Stimulated activated CD4-positive, alpha-beta T cell treated with anti-CD3 and anti-CD28 coated beads, Interleukin-2, amount 100 ng/mL, for 48 hours (primary cell): ENCODE data around the gene NYNRIN.
"Not testable (repeated sequence)": the region's sequence is repeated elsewhere in the genome, so short reads cannot be mapped to it uniquely, and the experiment has no call there.

Source experiments
- DNase-seq, 2 donors: peaks; one replicate each; pipeline ENCODE4 v3.0.0-alpha.2; 2020

The NYNRIN gene

DNA sequence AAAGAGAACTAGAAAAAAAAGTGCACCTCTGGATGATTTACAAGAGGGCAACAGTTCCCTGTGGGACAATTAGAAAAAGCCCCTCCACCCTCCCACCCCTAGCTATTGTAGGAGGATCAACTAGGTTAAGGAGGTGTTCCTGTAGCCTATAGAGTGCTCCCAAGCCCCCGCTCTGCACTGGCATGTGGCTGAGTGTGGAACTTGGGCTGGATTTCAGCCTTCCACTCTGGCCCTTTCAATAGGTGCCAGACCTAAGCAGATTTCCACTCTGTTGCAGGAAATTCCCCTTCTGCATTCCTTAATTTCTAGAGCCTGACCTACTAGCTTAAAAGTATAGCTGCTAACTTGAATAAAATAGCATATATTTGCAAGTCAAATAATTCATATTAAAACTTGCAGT, 28.1 kb upstream of the NYNRIN start:
- no peak for DNase-seq

DNA sequence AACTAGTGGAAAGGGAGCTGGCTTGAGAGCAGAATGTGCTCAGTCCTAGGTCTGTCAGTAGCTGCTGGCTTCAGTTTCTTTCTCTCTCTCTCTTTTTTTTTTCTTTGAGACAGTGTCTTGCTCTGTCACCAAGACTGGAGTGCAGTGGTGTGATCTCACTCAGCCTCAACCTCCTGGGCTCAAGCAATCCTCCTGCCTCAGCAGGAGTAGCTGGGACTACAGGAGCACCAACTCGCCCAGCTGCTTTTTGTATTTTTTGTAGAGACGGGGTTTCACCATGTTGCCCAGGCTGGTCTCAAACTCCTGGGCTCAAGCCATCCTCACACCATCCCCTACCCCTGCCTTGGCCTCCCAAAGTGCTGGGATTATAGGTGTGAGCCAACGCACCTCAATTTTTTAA, 27.2 kb upstream of the NYNRIN start:
- DNase-seq, result not testable (repeated sequence)

DNA sequence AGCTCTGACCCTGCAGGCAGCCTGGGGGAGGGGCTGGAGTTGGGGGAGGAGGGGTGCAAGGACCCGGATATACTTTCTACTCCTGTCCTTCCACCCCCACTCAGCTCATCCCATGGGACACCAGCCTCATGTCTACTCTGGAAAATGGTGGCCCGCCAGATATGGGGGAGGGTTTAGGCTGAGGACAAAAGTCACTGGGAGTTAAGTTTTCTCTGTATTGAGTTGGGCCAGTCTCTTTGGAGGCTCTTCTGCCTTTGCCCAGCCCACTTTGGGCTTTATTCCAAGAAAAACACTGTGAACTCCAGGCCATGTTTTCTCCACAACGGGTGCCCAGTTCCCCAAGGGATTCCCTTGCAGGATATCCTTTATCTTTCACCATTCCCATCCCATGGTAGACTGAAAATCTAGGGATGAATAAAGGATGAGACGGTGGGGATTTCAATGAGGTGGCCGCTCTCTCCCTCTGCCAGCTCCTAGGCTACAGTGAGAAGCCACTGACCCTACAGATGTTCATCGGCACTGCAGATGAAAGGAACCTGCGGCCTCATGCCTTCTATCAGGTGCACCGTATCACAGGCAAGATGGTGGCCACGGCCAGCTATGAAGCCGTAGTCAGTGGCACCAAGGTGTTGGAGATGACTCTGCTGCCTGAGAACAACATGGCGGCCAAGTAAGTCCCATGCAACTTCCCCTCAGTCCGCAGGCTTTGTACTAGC, 25.9 kb upstream of the NYNRIN start:
- DNase-seq, result no peak

DNA sequence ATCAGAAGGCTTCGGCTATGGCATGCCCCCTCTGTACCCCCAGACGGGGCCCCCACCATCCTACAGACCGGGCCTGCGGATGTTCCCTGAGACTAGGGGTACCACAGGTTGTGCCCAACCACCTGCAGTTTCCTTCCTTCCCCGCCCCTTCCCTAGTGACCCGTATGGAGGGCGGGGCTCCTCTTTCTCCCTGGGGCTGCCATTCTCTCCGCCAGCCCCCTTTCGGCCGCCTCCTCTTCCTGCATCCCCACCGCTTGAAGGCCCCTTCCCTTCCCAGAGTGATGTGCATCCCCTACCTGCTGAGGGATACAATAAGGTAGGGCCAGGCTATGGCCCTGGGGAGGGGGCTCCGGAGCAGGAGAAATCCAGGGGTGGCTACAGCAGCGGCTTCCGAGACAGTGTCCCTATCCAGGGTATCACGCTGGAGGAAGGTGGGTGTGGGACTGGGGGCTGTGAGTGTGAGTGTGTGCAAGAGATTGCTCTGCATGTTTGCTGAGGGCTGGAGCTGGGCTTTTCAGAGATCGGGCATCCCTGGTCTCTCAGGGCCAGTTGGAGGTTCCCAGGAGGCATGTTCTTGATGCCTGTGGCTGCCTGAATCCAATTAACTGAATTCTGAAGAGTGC, 22.2 kb upstream of the NYNRIN start:
- DNase-seq, result no peak

DNA sequence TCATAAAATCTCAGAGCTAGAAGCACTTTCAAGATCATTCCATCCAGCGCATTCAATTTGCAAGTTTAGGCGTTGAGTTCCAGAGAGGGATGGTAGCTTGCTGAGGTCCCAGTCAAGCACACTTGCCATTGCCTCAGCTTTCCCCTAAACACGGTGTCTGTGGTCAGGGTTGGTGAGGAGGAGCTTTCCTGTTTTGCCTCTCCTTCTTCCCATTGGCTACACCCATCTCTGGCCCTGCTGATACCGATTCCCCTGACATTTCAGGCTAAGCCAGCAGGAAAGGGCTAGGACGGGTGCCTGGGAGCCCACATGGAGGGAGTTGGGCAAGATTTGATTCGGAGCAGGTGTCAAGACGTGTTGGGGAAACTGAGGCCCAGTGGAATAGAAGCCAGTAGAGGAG, 21.7 kb upstream of the NYNRIN start:
- DNase-seq, result no peak

DNA sequence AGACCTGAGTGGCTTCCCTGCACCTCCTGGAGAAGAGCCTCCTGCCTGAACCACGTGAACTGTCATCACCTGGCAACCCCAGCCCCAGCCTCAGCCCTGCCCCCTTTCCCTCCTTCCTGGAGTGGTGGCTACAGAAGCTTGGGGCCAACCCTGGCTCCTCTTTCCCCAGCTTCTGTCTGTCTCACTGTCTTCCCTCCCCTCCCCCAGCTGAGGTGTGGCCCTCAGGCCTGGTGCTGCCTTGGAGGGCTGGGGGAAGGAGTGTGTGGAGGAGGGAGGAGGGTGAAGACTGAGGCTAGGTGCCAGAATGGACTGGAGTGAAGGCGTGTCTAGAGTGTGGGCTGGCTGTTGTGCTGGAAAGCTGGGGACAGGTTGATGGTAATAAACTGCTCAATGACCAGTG, 21.1 kb upstream of the NYNRIN start:
- DNase-seq, result no peak

DNA sequence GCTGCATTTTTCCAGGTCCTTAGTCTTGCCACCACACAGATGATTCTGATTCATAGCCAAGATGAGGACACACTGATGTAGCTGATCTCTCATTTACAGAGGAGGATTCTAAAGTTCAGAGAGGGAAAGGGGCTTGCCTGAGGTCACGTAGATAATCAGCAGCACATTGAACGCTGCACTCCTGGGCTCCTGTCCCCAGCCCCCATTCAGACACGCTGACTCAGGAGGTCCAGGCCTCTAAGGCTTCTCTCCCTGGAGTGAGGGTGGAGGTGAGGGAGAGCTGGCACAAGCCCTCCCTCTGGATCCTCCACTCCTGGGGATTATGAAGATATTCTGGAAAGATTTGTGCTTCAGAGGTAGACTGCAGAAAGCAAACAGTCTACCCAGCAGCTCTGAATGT, 20.5 kb upstream of the NYNRIN start:
- DNase-seq, result no peak

DNA sequence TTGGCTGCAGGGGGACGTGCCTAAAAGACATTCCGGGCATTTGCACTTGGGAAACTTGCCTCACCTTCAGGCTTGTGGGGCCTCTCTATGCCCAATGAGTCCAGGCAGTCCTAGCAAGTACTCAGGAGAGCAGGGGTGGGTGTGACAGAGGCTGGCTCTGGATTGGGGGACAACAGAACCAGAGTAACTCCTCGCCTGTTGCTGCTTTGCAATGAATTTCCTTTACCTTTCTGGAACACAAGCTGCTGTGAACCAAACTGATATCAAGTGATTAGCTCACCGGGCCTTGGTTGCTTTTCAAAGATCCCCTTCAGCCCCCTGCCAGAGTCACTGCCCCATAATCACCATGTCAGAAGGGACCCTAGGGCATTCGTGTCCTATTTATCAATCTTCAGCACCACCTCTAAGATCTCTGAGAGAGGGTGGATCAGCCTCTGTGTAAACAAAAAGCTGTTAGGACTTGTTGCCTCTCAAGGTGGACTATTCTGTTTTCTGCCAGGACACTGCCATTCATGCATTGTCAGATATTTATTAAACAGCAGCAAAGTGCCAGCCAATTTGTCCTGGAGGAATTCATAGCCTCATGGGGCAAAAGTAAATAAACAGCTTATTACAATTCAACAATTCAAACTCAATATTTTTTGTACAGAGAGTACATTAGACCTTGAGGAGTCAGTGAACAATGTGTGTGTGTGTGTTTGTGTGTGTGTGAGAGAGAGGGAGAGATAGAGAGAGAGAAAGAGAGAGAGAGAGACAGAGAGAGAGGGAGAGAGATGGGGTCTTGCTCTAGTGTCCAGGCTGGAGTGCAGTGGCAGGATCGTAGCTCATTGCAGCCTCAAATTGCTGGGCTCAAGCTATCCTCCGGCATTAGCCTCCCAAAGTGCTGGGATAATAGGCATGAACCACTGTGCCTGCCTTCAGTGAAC, 19.6 kb upstream of the NYNRIN start:
- DNase-seq, result no peak

DNA sequence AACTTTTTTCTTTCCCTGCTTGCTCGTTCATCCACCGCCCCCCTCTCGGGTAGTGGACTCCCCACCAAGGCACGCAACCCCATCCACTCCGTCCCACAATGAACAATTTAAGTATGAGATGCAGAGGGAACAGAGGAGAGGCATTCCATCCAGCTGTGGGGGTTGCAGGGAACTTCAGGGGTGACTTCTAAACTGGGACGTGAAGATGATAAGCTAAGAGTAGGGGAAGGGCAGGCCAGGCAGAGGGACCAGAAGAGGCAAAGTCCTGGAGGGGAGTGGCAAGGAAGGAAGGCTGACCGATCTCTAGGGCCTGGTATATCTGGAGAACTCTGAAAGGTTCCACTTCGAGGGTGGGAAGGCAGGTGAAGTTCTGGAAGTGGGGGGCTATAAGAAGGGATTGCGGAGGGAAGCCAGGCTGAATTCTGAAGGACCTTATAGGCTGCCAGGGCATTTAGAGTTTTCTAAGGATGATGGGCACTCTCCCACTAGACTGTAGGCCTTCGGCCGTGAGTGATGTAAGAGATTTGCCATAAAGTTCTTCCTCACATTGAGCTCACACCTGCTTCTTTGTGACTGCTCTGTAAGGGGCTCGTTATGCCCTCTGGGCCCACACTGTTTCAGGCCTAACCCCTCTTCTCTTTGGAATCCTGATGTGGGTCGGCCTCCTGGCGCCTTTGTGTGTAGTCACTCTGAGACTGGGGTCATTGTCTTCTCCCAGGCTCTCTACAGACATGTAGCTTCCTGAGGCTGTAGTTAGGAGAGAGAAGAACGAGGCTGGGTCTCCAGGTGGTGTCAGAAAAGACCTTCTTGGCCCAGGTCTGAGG, 18.7 kb upstream of the NYNRIN start:
- no peak for DNase-seq

DNA sequence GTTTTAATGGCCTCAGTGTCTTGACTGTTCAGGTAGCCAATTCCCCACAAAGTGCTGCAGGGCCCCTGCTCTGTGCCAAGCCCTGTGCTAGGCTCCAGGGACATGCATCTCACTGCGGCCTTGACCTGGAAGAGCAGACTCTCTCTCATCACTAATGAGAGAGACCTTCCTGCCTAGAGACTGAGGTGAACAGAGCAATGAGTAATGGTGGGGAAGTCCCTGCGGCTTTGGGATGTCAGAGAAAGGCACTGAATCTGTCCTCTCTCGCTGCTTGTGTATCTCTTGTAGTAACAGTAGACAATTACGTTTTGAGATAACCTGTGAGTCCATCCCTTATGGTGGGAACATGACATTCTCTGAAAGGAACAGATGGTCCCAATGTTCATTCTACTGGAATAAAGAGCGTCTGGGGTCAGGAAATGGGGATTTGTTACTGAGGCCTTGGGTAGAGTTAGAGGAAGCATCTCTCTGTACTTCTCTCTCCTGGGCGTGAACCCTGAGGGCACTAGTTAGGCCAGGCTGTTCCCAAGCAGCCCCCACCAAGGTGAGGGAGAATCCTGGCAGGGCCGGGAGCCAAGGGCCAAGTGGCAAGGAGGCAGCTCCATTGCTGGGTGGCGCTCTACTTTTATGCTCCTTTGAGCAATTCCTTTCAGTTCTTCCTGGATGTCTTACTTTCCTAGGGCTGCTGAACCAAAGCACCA, 17.3 kb upstream of the NYNRIN start:
- no peak for DNase-seq

DNA sequence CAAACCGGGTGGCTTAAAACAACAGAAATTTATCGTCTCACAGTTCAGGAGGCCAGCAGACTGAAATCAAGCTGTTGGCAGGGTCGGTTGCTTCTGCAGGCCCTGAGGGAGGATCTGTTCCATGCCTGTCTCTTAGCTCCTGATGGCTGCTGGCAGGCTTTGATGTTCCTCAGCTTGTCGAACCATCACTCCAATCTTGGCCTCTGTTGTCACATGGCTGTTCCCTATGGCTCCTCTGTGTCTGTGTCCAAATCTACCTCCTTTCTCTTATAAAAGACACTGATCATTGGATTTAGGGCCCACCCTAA, 16.8 kb upstream of the NYNRIN start:
- DNase-seq, result no peak

DNA sequence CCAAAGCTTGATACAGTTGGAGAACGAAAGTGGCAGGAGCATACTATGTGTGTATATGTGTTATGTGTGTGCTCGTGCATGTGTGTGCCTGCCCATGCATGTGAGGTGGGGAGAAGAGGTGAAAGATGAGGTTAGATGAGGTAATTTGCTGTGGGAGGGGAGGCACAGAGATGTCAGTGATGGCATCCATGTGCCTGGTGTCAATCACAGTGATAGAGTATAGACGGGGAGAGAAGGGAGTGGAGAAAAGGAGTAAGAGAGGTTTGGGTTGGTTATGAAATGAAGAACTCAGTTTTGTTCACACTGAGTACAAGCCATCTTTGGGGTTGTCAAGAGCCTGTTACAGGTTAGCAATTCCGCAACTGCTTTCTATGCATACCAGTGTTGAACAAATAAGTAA, 14.6 kb upstream of the NYNRIN start:
- no peak for DNase-seq

DNA sequence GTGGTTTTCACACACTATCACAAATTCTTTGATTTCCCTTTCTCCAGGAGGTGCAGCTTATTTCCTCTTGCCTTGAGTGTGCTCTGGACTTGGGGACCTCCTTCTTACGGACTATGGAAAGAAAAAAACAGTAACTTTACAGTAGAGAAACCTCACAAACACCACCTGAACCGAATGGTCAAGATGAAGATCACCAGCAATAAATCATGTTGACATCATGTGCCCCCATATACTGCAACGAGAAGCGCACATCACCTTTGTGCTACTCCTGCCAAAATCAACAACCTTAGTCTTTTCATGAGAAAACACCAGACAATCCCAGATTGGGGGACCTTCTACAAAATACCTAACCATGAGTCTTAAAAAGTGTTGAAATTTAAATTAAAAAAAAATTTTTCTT, 13.3 kb upstream of the NYNRIN start:
- DNase-seq, result no peak

DNA sequence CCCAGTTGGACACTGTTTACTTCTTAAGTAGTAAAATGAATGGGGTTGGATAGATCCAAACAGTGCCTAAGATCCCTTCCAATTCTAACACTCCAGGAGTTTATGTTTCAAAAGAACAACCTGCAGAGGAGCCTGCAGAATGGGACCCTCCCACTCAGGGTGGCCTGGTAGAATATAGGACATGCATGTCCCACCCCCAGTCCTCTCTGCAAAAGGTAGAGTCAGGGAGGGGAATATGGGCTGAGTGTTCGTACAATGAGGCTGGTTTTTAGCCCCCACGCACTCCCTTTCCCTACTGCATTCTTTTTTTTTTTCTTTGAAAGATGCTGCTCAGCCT, 11.8 kb upstream of the NYNRIN start:
- no peak for DNase-seq

DNA sequence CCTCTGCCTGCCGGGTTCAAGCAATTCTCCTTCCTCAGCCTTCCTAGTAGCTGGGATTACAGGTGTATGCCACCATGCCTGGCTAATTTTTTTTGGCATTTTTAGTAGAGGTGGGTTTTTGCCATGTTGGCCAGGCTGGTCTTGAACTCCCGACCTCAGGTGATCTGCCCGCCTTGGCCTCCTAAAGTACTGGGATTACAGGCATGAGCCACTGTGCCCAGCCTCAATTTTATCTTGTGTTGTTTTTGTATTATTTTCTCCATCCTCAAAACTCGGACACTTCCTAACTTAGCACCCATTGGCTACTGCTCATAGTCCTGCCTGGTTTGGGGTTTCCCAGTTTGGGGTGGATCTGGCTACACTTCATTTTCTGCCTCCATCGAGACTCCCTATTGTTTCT, 11.2 kb upstream of the NYNRIN start:
- not testable (repeated sequence) for DNase-seq

DNA sequence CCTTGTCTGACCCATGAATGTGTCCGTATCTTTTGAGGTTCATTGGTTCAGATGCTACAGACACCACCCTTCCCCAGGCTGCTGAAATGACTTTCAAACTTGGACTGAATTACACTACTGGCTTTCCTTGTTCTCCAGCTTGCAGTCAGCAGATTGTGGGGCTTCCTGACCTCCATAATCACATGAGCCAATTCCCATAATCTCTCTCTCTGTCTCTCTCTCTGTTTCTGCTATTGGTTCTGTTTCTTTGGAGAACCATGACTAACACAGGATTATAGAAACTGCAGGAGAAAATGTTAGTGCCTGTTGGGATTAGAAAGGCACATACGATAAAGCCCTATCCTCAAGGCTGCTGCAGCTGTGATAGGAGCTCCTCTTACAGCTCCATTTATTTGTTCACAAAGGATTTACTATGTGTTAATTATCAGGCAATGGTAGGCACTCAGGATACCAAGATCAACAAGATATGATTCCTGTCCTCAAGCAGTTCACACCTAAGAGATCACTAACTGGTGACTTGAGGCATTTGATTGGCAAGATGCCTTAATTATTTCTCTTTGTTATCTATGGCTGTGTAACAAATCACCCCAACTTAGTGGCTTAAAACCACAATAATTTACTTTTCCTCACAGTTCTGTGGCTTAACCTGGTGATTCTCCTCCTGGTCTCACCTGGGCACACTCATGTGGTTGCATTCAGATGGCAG, 10.2 kb upstream of the NYNRIN start:
- no peak for DNase-seq

DNA sequence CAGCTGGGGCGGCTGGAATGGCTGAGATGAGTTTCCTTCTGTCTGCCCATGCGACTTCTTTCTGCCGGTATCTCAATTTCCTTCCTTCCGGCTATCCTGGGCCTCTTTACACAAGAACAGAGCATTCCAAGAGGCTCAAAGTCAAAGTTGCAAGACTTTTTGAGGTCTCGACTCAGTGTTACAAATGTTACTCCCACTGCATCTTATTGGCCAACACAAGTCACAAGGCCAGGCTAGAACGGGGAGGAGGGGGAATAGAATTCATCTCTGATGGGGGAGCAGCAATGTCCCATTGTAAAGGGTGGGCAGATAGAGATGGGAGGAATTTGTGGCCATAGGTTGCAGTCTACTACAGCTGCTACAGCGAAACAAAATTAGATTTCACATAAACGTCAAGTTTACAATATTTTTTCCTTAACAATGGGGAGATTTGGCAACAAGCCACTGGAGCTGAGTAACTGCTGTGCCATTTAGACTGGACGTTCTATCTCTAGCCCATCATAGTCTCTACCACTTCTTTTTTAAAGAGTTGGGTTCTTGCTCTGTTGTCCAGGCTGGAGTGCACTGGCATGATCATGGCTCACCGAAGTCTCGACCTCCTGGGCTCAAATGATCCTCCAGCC, 9.5 kb upstream of the NYNRIN start:
- DNase-seq, result no peak

DNA sequence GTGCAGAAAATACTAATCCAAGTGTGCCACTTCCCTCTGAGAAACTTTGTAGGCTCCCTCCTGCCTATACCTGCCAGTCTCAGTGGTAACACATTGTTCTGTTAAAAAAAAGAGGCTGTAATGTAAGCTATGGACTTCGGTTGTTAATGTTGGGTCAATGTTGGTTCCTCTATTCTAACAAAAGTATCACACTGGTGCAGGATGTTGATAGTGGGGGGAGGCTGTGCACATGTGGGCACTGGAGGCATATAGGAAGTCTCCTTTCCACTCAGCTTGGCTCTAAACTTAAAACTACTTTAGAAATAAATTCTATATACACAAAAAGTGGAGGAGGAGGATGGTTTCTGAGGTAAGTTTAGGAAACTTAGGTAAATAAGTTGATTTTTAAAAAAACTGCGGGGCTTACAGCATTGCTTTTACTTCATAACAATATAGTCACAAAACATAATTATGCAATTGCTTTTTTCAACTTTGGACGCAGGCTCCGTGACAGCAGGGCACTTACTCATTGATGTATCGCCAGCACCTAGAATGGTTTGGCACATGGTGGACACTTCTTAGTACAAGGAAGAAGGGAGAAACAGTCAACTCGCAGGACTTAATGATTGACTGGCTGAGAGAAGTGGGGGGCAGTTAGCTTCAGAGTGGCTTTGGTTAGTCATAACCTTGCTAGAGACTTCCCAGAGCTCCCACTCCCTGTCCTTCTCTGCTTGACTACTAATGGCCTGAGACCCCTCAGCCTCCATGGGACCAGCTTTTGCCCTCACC, 7.9 kb upstream of the NYNRIN start:
- no peak for DNase-seq

DNA sequence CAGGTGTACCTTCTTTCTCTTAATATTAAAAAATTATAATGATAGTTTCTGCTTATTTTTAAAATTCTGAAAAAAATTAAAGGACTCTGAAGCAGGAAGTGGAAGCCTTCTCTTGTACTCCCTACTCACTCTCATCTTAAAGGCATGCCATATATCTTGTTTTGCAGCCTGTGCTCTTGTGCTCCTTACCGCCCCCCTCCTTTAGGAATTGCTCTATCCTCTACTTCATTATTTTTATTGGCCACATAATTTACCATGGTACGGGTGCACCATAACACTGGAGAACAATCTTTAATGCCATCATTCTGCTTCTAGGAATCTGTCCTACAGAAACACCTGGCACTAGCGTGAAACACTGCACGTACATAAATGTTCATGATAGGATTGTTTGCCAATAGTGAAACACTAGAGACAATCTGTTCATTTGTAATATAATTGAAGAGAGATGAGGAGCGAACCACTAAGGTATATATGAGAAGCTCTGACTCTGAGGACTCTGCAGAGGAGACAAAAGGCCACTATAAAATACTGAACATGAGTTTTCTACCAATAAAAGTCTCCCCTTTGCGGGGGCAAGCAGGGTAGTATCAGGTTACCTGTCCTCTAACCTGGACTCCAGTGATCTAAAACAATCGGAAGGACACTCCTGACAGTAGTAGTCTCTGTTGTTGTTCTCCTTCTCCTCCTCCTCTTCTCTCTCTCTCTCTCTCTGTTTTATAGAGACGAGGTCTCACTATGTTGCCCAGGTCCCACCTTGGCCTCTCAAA, 6.3 kb upstream of the NYNRIN start:
- no peak for DNase-seq

DNA sequence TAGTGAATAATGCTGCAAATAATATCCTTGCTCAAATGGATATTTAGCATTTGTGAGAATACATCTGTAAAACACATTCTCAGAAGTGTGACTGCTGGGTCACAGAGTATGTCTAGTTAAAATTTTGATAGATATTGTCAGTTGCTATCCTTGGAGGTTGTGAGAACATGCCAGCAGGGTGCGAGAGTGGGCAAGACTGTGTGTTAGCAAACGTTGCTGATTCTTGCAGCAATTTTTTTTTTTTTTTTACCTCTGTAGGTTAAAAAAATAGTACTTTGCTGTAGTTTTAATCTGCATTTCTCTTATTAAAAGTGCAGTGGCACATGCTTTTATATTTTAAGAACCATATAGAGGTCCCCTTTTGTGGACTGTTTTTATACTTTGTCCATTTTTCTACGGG, 4.5 kb upstream of the NYNRIN start:
- DNase-seq, result no peak
